TTC549 (cell line): ENCODE measurements around the gene NCAPG2.
"Not testable (repeated sequence)": the region's sequence is repeated elsewhere in the genome, so short reads cannot be mapped to it uniquely, and the experiment has no call there.

Source experiments
- FAIRE-seq: peaks from 2 replicates; lab custom pipeline; 2012; peaks lifted over from hg19 to GRCh38; lab: Jason Lieb, UNC

Gene NCAPG2

DNA sequence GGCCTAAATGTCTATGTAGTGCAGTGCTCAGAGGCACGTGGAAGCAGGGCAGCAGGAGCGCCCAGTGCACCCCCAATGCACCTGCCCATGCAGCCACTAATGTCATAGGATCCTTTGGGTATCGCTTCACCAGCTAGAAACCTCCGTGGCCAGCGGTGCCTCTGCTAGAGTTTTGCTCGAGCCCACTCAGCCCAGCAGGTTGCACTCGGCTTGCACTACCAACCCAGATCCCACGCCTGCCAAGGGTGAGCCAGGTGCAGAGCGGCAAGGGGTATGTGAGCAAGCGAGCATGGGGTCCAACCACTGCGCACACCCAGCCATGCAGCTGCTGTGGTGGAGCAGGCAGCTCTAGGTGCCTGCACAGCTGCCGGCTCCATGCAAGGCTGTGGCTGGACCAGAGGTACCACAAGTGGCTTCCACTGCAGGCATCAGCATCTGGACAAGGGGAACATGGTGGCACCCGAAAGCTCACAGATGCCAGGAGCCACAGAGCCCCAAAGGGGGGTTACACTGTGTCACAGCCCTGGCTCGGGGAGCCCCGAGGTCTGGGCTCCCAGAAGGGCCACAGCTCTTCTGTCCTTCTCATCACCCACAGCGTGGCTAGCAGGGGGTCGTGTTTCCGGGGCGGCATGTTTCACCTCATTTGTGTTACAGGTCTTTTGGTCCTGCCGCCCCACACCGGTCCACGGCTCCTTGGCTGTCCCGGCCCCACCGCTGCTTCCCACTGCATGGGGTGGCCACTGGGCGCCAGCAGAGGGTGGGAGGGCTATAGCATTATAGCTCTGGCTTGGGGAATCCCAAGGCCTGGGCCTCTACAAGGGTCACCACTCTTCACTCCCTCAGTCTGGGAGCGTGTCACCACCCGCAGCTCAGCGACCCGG lies 2.3 kb upstream of the NCAPG2 start:
- FAIRE-seq, result no peak

DNA sequence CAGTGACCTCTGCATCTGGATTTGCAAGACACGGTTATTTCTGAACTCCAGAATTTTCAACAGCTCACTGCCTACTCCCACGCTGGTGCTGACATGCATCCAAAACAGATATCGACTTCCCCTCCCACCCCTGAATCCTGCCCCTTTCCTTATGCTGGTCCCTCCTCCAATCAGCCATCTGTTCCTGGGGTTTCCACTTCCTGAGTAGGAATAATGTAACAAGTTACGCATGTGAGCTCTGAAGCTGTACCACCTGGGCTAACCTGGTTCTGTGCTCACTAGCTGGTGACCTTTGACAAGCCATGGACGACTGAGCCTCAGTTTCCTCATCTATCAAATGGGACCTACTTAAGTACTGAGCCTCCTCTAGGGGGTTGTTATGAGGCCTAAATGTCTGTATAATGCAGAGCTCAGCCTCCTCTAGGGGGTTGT lies 1.7 kb upstream of the NCAPG2 start:
- FAIRE-seq, result no peak

DNA sequence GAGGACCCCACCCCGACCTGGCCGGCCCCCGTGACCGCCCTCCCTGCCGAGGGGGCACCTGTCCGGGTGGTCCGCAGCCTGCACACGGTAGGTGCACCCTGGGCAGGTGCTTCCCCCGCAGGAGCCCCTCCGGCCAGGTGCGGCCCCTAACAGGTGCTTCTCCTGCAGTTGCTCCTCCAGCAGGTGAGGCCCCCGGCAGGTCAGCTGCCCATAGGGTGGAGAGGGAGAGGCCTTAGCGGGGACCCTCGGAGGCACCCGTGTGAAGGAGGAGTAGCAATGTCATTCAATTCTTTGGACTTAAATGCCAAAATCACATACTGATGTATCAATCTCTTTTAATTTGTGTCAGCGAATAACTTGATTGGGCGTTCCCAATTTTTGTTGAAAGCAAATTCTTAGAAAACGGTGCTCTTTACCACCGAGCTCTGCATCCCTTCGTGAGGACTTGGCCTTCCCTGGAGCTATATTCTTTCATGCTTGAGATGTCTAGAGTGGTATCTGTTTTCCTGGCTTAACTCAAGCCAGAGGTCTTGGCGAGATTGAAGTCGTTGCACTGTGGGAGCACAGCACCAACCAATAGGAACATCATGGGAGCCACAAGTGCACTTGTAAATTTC lies 738 bp upstream of the NCAPG2 start:
- no peak for FAIRE-seq

DNA sequence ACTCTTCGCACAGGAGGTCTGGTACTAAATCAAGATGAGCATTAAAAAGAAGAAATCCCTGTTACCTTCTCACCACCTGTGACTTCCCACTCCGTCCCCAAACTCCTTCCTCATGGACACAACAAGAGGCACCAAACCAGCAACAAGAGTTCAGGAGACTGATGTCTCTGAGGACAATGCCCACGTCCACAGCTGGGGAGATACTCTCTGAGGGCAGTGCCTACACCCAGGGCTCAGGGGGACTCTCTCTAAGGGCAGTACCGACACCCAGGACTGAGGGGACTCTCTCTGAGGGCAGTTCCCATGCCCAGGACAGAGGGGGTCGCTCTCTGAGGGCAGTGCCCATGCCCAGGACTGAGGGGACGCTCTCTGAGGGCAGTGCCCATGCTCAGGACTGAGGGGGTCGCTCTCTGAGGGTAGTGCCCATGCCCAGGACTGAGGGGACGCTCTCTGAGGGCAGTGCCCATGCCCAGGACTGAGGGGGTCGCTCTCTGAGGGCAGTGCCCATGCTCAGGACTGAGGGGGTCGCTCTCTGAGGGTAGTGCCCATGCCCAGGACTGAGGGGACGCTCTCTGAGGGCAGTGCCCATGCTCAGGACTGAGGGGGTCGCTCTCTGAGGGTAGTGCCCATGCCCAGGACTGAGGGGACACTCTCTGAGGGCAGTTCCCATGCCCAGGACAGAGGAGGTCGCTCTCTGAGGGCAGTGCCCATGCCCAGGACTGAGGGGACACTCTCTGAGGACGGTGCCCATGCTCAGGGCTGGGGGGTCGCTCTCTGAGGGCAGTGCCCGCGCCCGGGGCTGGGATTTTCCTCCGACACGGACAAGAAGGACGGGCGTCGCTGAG lies 703 bp downstream of the NCAPG2 start:
- FAIRE-seq, result not testable (repeated sequence)

DNA sequence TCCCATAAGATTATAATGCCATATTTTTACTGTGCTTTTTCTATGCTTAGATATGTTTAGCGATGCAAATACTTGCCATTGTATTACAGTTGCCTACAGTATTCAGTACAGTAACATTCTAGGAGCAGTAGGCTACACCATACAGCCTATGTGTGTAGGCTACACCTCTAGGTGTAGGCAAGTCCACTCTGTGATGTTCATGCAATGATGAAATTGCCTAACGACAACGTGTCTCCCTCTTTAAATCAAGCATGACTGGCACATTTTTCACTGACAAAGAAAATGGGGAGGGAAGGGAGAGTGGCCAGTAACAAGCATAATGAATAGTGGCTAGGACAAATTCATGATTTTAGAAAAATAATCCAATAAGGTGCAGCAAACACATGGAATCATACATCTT lies 1.7 kb downstream of the NCAPG2 start:
- no peak for FAIRE-seq

DNA sequence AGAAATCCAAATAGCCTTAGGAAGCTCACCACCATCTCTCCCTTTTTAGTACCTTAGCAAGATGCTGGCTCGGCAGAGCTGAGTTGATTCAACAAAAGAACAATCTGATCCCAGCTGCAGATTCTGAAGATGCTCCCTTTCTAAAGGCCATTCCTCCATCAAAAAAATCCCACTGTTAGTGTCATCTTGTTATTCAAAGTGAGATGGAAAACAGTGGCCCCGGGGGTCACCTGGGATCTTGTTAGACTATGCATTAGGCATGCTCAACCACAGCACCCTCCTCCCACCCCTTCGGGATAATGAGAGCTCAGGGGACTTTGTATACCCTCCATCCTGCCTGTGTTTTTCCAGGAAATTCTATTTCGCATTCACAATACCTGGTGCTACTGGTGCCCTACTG lies 2.4 kb downstream of the NCAPG2 start:
- no peak for FAIRE-seq

DNA sequence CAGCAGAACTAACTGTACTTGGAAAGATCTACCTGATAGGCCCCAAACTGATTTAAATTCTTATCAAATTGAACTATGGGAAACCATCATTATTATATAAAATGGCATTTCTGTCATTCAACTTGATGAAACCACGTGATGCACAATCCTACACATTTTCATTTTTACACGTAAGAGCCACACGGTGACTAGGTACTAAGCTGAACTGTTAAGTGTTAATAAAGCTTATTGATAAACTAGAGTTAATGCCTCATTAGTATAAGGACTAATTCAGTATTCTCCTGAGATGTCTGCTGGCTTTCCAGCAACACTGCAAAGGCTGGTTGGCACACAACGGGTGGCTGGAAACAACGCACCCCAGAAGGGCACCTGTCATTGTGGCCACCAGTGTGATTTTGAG lies 4.6 kb downstream of the NCAPG2 start:
- FAIRE-seq, result no peak

DNA sequence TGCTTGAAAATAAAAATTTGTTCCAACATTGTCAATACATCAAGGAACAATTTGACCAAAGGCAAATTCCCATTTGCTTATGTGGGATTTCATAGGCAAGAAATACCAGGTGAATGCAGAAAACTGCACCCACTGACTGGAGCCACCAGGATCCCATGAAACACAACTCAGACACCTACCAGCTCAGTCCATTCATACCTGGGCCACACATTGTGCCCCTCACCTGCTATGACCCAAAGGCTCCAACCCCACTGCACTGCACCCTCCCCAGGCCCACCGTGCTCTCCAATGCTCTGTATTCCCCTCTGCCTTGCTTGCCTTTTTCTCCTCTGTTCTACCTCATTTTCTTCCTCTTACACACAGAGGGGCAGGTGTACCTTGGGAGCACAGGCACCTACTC lies 5.3 kb downstream of the NCAPG2 start:
- FAIRE-seq, result no peak

DNA sequence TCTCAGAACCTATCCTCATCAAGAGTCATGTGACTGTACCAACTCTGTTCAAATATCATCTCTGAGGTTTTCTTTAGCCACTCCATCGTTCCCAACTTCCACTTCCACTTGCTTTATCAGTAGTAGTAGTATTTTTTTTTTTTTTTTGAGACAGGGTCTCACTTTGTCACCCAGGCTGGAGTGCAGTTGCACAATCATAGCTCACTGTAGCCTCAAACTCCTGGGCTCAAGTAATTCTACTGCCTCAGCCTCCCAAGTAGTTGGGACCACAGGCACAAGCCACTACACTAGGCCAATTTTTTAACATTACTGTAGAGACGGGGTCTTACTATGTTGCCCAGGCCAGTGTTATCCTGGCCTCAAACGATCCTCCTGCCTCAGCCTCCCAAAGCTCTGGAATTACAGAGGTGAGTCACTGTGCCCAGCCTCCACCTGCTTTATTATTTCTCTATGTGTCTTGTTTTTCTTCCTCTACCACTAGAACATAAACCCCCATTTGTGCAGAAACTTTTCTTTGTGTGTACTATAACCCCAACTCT lies 5.9 kb downstream of the NCAPG2 start:
- no peak for FAIRE-seq

DNA sequence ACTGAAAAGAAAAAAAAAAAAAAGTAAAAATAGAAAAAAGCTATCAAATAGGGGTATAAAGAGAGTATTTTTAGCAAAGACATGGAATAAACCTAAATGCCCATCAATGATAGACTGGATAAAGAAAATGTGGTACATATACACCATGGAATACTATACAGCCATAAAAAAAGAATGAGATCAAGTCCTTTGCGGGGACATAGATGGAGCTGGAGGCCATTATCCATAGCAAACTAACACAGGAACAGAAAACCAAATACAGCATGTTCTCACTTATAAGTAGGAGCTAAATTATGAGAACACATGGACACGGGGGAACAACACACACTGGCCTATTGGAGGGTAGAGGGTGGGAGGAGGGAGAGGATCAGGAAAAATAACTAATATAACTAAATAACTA lies 7.0 kb downstream of the NCAPG2 start:
- not testable (repeated sequence) for FAIRE-seq

DNA sequence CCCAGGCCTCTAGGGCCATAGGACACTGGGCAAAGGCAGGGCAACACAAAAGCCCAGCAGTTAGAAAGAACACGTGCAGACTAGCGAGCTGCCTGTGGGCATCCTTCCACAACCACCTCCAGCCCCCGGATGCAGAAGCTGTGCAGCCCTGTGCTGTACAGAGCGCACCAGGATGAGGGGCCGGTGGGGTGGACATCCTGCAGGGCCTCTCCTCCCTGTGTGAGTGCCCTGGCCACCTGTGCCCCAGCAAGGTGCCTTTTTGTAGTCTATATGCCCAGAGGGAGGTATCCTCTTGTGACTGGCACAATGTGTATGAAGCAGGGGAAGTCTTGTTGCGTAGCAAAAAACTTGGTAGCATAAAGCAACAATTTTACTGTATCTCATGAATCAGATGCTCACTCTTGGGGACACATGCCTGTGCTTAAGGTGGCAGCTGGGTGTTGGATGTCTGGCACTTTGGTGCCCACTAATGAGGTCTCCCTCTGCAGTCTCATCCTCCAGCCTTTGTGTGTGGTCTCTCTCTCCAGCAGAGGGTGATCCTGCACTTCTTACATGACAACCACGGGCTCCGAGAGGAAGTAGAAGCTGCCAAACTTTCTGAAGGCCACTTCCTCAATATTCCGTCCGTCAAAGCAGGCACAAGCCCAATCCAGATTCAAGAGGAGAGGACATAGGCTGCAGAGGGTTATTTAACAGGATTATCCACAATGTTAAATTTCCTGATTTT lies 8.7 kb downstream of the NCAPG2 start:
- no peak for FAIRE-seq

DNA sequence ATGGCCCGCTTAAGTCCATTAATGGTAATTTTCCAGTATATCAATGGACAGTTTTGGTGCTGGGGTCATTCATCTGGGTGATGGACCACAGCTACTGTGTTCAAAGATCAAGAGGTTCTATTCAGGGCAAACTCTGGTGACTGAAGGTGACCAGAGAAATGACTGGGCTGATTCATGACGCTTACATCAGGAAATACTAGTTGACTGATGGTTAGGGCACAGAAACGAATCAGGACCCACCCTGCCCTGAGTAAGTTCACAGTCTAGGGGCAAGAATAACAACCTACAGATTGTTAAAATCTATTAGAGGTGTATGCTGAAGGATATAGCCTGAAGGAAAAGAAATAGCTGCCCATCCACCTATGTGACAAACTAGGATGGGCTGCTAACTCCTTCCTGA lies 9.5 kb downstream of the NCAPG2 start:
- FAIRE-seq, result no peak

DNA sequence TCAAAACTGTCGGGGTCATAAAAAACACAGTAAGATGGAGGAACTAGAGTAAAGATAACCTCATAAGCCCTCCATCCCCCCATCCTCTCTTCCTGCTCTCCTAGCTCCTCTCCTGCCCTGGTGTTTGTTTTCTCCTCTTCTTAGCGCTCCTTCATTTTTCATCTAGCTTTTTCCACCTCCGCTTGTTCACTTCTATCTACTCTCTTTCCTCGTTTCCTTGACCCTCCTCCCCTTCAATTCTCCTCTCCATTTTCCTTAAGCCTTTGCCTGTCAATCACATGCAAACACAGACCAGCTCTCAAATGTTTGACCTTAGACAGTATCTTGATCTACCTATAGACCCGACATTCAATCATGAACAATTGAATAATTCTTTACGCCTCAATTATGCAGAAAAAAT lies 10.0 kb downstream of the NCAPG2 start:
- no peak for FAIRE-seq

DNA sequence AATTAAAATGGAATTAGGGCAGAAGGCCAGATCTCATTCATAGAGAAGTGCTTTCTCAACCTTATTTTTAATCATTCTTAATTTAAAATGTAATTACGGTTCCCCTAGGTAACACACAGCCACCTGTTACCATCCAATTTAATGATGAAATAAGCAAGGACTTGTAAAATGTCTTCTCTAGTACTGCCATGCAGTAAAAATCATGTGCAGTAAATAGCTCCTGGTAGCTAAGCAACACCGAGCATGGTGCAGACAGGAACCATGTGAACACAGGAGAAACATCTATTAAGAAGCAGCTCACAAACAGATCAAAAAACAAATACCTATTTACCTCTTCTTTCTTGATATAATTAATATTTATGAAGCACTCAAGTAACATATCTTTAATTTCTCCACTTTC lies 15.1 kb downstream of the NCAPG2 start:
- no peak for FAIRE-seq

DNA sequence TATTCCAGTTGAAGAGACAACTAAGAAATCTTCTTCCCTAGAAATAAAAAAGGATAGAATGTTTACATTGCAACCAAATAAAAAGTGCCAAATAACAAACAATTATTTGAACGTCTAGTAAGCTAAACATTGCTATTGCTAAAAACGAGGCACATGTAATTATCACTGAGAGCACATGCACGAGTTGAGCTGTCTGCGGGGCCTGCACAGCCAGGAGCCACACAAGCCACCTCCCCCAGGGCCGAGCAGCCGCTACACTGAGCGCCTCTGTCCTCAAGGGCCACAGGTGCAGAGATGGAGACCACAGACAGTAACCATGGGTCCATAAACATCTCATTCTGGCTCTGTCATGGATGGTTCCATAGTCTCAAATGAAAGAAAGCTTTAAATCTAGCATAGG lies 17.2 kb downstream of the NCAPG2 start:
- no peak for FAIRE-seq

DNA sequence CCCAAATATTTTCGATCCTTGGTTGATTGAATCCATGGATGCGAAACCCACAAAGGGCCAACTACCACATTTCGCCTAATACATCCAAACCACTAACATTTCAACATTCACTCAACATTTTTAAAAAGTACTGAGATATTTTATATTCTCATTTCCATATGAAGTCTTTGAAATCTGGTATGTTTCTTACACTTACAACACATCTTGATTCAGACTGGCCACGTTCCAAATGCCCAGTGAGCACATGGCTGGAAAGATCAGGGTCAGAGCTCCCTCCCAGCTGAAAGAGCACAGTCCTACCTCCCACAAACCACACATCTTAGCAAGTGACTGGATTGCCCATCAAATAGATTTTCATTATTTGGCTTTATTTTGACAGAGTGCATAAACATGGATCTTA lies 18.9 kb downstream of the NCAPG2 start:
- FAIRE-seq, result no peak

DNA sequence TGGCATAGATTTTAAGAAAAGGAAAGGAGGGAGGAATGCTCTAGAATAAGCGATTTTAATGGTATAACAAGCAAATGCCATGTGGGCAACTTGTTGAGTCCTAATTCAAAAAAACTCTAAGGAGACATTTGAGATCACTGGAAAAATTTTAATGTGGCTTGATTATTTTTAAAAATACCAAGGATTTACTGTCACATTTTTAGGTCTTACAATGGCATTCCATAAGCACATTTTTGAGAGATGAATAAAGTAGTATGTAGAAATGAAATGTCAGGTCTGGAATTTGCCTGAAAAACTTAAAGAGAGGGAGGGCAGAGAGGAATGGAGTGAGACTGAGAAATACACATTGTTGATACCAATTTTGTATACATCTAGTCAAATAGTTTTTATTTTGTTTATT lies 20.3 kb downstream of the NCAPG2 start:
- no peak for FAIRE-seq

DNA sequence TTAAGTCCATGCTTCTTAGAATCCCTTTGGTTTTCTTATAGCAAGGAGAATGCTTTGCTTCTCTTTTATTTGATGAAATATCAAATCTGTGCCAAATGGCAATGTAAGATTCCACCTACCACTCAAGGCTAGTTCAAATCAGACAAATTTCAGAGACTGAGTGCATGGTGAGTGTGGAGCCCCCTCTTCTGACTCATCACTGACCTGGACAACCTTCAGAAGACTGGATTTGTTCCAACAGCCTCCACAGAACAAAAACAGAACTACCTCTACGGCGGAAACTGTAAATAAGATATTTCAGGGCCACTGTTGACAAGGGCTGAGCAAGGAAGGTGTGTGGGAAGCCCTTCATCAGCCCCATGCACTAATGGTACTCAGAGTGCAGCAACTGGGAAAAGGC lies 21.1 kb downstream of the NCAPG2 start:
- no peak for FAIRE-seq

DNA sequence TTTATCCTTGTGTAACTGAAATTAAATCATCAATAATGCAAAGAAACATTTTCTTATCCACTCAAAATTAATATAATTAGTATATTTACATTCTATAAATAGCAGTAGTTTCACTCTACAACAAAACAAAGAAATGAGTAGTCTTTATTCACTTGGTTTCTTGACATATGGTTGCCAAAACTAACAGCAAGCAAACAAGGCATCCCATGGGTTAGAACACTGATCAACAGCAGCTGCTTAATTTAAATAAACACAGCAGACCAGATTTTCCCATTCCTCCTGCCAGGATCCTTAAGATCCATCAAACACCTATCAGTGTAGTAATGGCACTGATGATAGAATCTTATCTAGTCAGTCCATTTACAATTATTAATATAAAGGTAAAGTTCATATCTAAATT lies 22.1 kb downstream of the NCAPG2 start:
- no peak for FAIRE-seq

DNA sequence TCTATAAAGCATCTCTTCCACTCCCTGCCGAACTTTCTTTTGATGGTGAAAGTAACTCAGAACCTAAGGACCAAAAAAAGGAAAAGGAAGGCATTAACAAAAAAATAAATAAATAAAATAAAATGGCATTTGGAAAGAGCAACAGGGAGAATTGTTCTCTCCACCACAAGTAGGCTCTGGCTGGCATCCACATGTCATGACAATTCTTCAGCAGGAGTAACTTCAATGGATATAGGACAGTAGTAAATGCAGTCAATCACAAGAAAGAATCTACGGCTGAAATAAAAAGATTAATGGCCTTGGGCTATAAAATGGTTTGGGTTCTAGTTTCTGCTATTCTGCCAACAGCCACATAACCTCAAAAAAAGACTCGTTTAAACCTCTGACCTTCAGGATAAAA lies 23.9 kb downstream of the NCAPG2 start:
- FAIRE-seq, result no peak

DNA sequence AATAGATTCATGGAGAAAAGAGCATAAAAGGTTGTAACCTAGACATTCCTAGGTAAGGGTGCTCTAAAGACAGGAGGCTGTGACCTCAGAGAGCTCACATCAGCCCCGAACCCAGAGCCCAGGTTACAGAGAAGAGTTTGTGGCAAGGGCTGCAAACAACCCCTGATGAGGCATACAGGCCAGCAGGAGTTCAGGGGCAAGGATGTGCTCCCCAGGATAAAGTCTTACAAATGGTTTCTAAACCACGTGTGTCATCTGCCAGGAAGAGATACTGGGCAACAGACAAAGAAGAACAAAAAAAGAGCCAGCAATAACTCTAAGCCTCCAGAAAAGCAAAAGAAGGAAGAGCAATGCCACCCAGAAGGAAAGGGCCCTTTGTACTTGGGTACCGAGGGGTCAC lies 27.7 kb downstream of the NCAPG2 start:
- FAIRE-seq, result no peak

DNA sequence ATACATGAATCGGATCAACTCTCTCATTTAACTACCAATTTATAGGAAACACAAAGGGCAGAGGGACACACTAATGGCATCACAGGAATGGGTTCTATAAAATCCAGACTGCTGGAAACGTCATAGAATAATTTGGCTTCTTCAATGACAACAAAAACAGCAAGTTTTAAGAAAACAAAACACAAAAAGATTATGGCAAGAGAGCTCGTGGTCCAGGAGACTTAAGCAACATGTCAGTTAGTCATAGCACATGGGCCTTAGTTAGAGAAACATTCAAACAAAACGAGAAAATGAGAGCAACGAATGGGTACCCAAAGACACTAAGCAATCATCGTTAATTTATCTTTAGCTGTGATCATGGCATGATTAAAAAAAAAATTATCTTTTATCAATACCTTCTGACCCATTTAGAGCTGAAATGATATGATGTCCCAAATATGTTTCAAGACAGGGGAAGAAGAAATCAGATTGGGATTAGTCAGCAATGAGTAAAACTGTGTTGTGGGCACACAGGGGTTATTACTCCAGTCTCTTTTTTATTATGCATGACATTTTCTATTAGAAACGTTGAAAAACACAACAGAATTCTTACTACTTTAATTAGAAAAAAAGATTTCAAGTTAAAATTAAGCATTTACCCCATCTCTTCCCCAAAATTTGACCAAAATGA lies 28.3 kb downstream of the NCAPG2 start:
- FAIRE-seq, result no peak
